Measurements from ENCODE around the gene TERC. TPM values are rescaled to one million over a fixed set of nuclear protein-coding genes. Genes with fewer than 3 reads are reported as not detected.

TERC gene
- total and polyA plus RNA-seq, 3 donors from 2014 or later: 512 to 1,059 TPM; not detected in 1

DNA sequence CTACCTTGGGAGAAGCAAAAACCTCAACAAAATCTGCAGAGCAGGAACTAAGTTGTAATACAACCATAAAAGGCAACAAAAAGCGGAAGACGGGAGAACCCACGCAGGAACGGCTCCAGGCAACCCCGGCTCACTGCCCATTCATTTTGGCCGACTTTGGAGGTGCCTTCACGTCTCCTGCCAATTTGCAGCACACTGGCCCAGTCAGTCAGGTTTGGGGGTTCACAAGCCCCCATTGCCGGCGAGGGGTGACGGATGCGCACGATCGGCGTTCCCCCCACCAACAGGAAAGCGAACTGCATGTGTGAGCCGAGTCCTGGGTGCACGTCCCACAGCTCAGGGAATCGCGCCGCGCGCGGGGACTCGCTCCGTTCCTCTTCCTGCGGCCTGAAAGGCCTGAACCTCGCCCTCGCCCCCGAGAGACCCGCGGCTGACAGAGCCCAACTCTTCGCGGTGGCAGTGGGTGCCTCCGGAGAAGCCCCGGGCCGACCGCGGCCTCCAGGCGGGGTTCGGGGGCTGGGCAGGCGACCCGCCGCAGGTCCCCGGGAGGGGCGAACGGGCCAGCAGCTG lies 463 bp downstream of the TERC start:
- intact Hi-C loops (cut with DNase I; ENCODE audit: low total_unique reads): no loop called here
- Histone ChIP-seq H3K4me1 (no peaks in the 10 kb centered on the region), H3K27ac (peak overlapping the region; percentile 97 to 98), H3K4me3 (peak overlapping the region; percentile 83 to 99), H3K36me3 (ENCODE audit: low read depth, missing control alignments) (no peaks in the 10 kb centered on the region), H3K27me3 (no peaks in the 10 kb centered on the region), H3K9me3 (no peaks in the 10 kb centered on the region)
- DNase-seq: peak; percentile 81
- 0% methylated on average over 8 to 25 of the region's 46 CpGs for WGBS, 2 donors
- TF ChIP-seq POLR2A (IDR thresholded peaks at IDR 0.05): no peak
- TF ChIP-seq, protein P1, sequence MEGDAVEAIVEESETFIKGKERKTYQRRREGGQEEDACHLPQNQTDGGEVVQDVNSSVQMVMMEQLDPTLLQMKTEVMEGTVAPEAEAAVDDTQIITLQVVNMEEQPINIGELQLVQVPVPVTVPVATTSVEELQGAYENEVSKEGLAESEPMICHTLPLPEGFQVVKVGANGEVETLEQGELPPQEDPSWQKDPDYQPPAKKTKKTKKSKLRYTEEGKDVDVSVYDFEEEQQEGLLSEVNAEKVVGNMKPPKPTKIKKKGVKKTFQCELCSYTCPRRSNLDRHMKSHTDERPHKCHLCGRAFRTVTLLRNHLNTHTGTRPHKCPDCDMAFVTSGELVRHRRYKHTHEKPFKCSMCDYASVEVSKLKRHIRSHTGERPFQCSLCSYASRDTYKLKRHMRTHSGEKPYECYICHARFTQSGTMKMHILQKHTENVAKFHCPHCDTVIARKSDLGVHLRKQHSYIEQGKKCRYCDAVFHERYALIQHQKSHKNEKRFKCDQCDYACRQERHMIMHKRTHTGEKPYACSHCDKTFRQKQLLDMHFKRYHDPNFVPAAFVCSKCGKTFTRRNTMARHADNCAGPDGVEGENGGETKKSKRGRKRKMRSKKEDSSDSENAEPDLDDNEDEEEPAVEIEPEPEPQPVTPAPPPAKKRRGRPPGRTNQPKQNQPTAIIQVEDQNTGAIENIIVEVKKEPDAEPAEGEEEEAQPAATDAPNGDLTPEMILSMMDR (IDR thresholded peaks at IDR 0.05): no peak

DNA sequence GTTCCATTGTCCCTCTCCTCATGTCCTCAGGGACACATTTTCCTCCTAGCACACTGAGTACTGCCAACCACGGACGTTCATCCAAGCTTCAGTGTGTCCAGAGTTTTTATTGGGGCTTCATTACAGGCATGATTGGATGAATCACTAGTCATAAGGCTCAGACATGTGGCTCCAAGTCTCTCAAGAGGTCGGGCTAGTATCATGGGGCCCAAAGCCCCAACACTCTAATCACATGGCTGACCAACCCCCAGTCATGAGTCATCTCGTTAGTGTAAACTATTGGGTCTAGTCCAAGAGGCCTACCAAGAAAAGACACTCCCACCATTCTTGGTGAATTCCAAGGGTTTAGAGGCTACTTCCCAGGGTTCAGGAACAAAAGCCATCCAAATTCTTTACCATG lies 4.4 kb downstream of the TERC start:
- 63 to 66% methylated on average over 4 of the region's 4 CpGs for WGBS, 2 donors
- H3K27ac ChIP-seq: no peak overlapping the region
- no peak for TF ChIP-seq POLR2A (IDR thresholded peaks at IDR 0.05)
- TF ChIP-seq, protein P1 (IDR thresholded peaks at IDR 0.05): no peak
- no peaks in the 10 kb centered on the region for H3K9me3 ChIP-seq
- no peaks in the 10 kb centered on the region for H3K4me1 ChIP-seq
- no peak overlapping the region for H3K4me3 ChIP-seq
- DNase-seq: no peak
- no peaks in the 10 kb centered on the region for H3K36me3 ChIP-seq (ENCODE audit: low read depth, missing control alignments)
- no peaks in the 10 kb centered on the region for H3K27me3 ChIP-seq
- intact Hi-C loops (cut with DNase I; ENCODE audit: low total_unique reads): no loop called here

DNA sequence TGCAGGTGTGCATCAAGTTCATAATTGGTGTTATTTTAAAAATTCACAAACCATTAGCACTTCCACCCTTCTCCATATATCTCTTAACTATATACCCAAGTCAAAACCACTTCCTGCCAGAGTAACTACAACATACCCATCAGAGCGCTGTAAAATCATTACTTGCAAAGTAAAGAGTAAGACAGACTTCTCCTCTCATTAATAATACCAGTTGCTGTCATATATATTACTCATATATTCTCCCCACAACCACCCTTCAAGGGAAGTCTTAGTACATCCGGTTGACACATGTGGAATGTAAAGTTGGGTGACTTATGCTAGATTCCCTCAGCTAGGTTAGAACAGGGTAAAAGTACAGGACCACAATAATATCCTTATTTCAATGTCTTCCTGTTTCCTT lies 5.6 kb downstream of the TERC start:
- intact Hi-C loops (cut with DNase I; ENCODE audit: low total_unique reads): no loop called here
- Histone ChIP-seq H3K9me3 (no peaks in the 10 kb centered on the region), H3K36me3 (ENCODE audit: low read depth, missing control alignments) (no peaks in the 10 kb centered on the region), H3K27me3 (no peaks in the 10 kb centered on the region), H3K4me1 (no peaks in the 10 kb centered on the region), H3K27ac (no peak overlapping the region), H3K4me3 (no peak overlapping the region)
- WGBS, 2 donors: 89% methylated on average over 2 of the region's 2 CpGs
- DNase-seq: no peak
- TF ChIP-seq POLR2A (IDR thresholded peaks at IDR 0.05): no peak
- TF ChIP-seq, protein P1 (IDR thresholded peaks at IDR 0.05): no peak

DNA sequence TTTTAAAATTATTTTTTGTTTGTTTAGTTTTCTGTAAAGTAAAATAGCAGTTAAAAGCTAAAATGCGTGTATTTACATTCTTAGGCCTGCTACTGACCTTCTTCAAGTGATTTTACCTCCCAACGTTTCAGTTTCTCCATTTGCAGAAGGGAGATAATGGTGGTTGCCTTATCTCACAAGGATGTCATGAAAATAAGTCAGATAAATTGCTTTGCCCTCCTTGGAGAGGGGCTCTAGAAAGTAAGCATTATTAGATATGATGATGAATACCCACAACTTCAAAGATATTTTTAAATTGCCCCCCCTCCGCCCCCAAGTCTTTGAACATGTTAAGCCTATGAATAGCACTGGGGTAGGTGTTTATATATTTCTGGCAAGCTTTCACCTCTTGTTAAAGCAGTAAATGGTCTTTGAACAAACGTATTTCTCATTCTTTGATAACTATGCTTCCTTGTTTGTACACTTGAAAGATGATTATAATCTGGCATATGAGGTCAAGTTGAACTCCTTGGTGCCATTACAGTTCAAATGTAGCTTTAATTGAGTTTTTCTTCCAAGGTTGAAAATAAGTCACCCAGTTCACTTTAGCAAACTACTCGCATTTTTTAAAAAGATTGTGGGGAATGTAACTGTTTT lies 6.4 kb downstream of the TERC start:
- TF ChIP-seq POLR2A (IDR thresholded peaks at IDR 0.05): no peak
- TF ChIP-seq, protein P1 (IDR thresholded peaks at IDR 0.05): no peak
- no peak overlapping the region for H3K27ac ChIP-seq
- no peaks in the 10 kb centered on the region for H3K9me3 ChIP-seq
- H3K27me3 ChIP-seq: no peaks in the 10 kb centered on the region
- H3K4me1 ChIP-seq: no peaks in the 10 kb centered on the region
- no peak for DNase-seq
- no peaks in the 10 kb centered on the region for H3K36me3 ChIP-seq (ENCODE audit: low read depth, missing control alignments)
- no peak overlapping the region for H3K4me3 ChIP-seq
- intact Hi-C loops (cut with DNase I; ENCODE audit: low total_unique reads): no loop called here
- WGBS, 2 donors: 50 to 59% methylated on average over 5 of the region's 5 CpGs

DNA sequence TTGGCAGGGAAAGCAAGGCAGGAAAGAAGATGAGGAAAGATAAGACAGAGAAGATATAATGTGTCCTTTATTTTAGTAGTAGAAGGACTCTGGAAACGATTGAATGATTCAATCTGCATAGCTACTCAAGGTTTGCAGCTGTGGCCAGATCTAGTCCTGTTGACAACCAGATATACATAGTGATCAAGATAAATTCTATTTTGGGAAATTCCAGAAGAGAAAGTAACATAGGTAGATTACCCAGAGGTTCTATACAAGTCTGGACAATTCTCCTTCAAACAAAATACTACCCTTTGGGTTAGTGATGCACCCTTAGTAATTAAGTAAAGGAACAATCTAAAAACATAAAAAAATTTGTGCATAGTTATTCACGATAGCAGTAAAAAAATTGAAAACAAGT lies 9.4 kb downstream of the TERC start:
- no peaks in the 10 kb centered on the region for H3K9me3 ChIP-seq
- no peaks in the 10 kb centered on the region for H3K27me3 ChIP-seq
- H3K4me1 ChIP-seq: no peaks in the 10 kb centered on the region
- intact Hi-C loops (cut with DNase I; ENCODE audit: low total_unique reads): no loop called here
- DNase-seq: no peak
- H3K4me3 ChIP-seq: no peak overlapping the region
- TF ChIP-seq, protein P1 (IDR thresholded peaks at IDR 0.05): no peak
- TF ChIP-seq POLR2A (IDR thresholded peaks at IDR 0.05): no peak
- no peaks in the 10 kb centered on the region for H3K36me3 ChIP-seq (ENCODE audit: low read depth, missing control alignments)
- H3K27ac ChIP-seq: no peak overlapping the region
- 75 to 78% methylated on average over 2 of the region's 2 CpGs for WGBS, 2 donors

Data from testis (tissue), 3 donors.